Ovary (tissue), 9 donors: ENCODE results near the gene MMS19. TPM values are rescaled to one million over a fixed set of nuclear protein-coding genes. Genes with fewer than 3 reads are reported as not detected.

Experiments
- DNase-seq, 5 donors: peaks; one replicate each; pipeline ENCODE4 v3.0.0-alpha.2; 2019 to 2020
- H3K27ac ChIP-seq, 2 donors: fragments of 200-600 bp; one replicate each; pipeline versions ENCODE4 v1.5.1 to v1.8.0; 2019 to 2022
- H3K27me3 ChIP-seq: fragments of 200-600 bp; one replicate; pipeline ENCODE4 v1.8.0; 2022
- H3K36me3 ChIP-seq: fragments of 200-600 bp; sonication (generic); one replicate; pipeline ENCODE4 v1.5.1; 2019
- H3K4me1 ChIP-seq: one replicate; pipeline ENCODE4 v1.8.1; 2013; ENCODE audit warnings: mild to moderate bottlenecking, moderate library complexity; ENCODE audit not compliant: insufficient read depth
- H3K4me3 ChIP-seq: fragments of 200-600 bp; sonication (generic); one replicate; pipeline ENCODE4 v1.5.1; 2017
- H3K9me3 ChIP-seq, 2 donors: fragments of 200-600 bp in 1 of 2; sonication (generic) in 1 of 2; one replicate each; pipeline versions ENCODE4 v1.5.1 to v1.8.1; 2013 to 2019; ENCODE audit warnings: mild to moderate bottlenecking in 1 of 2, moderate library complexity in 1 of 2
- CTCF ChIP-seq, 3 donors: fragments of 450-650 bp in 2 of 3; fragments of 200-600 bp in 1 of 3; IDR thresholded peaks; one replicate each; pipeline versions ENCODE4 v1.5.1 to v1.8.0; 2016 to 2022; ENCODE audit warnings: antibody characterized with exemption in 3 of 3, mild to moderate bottlenecking in 1 of 3
- EP300 ChIP-seq: sonication (generic); formaldehyde crosslinking; IDR thresholded peaks from one replicate; pipeline ENCODE4 v1.6.1; 2017; ENCODE audit warnings: antibody characterized with exemption
- POLR2A ChIP-seq: fragments of 450-650 bp; IDR thresholded peaks from one replicate; pipeline ENCODE4 v1.6.1; 2017; ENCODE audit warnings: antibody characterized with exemption, mild to moderate bottlenecking, moderate library complexity
- WGBS, 3 donors: extraction: QIAGEN DNeasy Blood & Tissue Kit in 1 of 3; methylation state at CpG; one replicate each; pipeline versions ENCODE4 v1.1.5 to v1.1.7; 2013 to 2017; 5-methylcytosine and 5-hydroxymethylcytosine counted together
- intact Hi-C, 4 donors: fragments of 100-400 bp; cut with DNase I; formaldehyde crosslinking; loops; one replicate each; pipeline versions ENCODE4 v1.11.0 to v1.15.1; 2022 to 2023
- polyA plus RNA-seq, 2 donors: library from polyadenylated mRNA; stranded (reverse); fragments of 200-250 nt in 1 of 2; fragments of 350-450 nt in 1 of 2; fragmentation: Illumina TruSeq in 1 of 2; extraction: RNeasy Lipid Tissue Mini Kit (QIAGEN cat#74804) in 1 of 2; gene quantifications; one replicate each; pipeline ENCODE4 v1.2.3, GENCODE V29; 2013 to 2014
- total RNA-seq, 7 donors: library from RNA; depleted of rRNA in 2 of 7; stranded (reverse); fragments of >200 nt in 2 of 7; fragmentation: NEBNext Ultra II Directional in 3 of 7; extraction: Animal tissue kit (Norgen Biotek cat#: 25700) in 3 of 7; gene quantifications; one replicate each; pipeline versions ENCODE4 v1.1.0 to v1.2.4, GENCODE V29; 2016 to 2023
- donor health status: DM: no; HTN: no; CAD: no; lungs with moderate emphysema.
- donor health status: DM: no; HTN: no; CAD: no.
- donor health status: Bipolar disorder and iron deficiency.
- donor health status: DM: yes; HTN: yes; CAD: no.
- donor health status: DM: no; HTN: no; CAD: no.
- donor health status: DM: yes; HTN: yes; CAD: no.

MMS19 gene
- total and polyA plus RNA-seq, 9 donors: 45.3 to 63.6 (median 56.4) TPM

- Histone ChIP-seq H3K36me3 (no peaks in the 10 kb centered on the region), H3K4me3 (no peak overlapping the region), H3K4me1 (no peaks in the 10 kb centered on the region), H3K27ac (no peak overlapping the region), H3K27me3 (no peaks in the 10 kb centered on the region), H3K9me3 (no peaks in the 10 kb centered on the region)
- TF ChIP-seq CTCF (IDR thresholded peaks at IDR 0.05) (no peak), EP300 (no peak), POLR2A (no peak)
- DNase-seq: no peak
- WGBS, 3 donors: 8 to 20% (median 11%) methylated on average over 1 of the region's 1 CpG
- intact Hi-C loops: no loop called here
Measured at GRCh38 chr10:97508342-97508741, 10.1 kb upstream of the MMS19 start.

DNA sequence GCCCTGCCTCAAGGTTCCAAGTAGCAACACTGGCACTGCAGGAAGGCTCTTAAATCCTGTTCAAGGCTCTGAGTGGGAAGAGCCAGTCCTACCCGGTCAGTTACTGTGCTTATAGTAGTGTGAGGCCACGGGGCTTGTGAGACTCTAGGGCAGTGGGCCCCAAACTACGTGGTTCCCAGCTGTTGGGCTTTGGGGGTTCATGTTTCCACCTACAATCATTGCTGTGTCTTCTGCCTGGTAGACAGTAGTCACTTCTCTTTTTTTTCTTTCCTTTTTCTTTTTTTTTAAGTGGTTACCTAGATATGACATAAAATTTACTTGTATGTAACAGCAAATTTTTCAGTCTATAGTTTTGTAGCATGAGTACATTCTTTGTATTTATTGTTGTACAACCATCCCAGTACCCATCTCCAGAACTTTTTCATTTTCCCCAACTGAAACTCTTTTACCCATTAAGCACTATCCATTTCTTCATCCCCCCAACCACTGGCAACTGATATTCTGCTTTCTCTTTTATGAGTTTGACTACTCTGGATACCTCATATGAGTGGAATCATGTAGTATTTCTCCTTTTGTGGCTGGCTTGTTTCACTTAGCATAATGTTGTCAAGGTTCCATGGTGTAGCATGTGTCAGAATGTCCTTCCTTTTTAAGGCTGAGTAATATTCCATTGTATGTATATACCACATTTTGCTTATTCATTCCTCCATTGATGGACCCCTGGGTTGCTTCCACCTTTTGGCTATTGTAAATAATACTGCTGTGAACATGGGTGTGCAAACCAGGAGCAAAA lies 8.2 kb upstream of the MMS19 start:
- no peaks in the 10 kb centered on the region for H3K27me3 ChIP-seq
- no peak overlapping the region for H3K27ac ChIP-seq
- intact Hi-C loops: no loop called here
- WGBS, 3 donors: 80 to 91% (median 86%) methylated on average over 3 of the region's 3 CpGs
- no peaks in the 10 kb centered on the region for H3K4me1 ChIP-seq
- TF ChIP-seq CTCF (IDR thresholded peaks at IDR 0.05): no peak
- no peak for TF ChIP-seq EP300
- TF ChIP-seq POLR2A: no peak
- no peaks in the 10 kb centered on the region for H3K36me3 ChIP-seq
- no peak overlapping the region for H3K4me3 ChIP-seq
- no peak for DNase-seq
- H3K9me3 ChIP-seq: no peaks in the 10 kb centered on the region

DNA sequence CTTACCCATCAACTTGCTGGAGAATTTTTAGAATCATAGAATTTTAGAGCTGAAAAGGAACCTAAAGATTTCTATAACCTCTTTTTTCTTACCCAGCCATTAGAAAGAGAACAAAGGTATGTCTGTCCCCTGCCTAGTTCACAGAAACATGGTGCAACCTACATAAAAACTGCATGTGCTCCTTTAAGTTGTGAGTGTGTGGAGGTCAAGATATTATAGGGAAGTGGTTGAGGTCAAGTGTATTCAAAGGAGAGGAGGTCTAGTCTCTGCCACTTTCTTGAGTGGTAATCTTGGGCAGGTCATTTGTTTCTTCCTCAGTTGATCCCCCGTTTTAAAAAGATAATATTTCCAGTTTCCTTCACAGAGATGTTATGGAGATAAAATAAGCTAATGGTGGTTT lies 6.9 kb upstream of the MMS19 start:
- H3K9me3 ChIP-seq: no peaks in the 10 kb centered on the region
- TF ChIP-seq EP300: no peak
- TF ChIP-seq POLR2A: no peak
- H3K4me3 ChIP-seq: no peak overlapping the region
- intact Hi-C loops: no loop called here
- H3K36me3 ChIP-seq: no peaks in the 10 kb centered on the region
- no peaks in the 10 kb centered on the region for H3K4me1 ChIP-seq
- 79 to 90% (median 87%) methylated on average over 1 of the region's 1 CpG for WGBS, 3 donors
- DNase-seq: no peak
- H3K27me3 ChIP-seq: no peaks in the 10 kb centered on the region
- H3K27ac ChIP-seq: no peak overlapping the region

DNA sequence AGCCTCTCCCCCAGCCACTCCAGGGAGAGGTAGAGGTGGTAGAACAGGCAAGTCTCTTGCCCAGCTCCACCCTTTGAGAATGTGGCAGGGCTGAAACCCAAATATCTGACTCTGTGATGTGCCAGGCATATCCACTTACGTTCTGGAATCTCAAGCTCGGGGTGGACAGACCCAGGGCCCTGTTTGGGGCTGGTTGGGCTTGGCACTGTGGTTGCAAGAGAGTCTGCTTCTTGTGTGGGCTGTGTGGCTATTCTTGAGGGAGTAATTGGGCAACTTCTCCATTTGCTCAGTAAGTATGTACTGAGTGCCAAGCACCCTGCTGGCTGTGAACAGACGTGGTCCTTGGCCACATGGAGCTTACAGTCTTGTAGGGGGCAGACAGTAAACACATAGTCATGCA lies 5.2 kb upstream of the MMS19 start:
- H3K36me3 ChIP-seq: no peaks in the 10 kb centered on the region
- intact Hi-C loops: loop anchor here in 1 of 4 donors (5.0 kb wide), 1 partner anchor 39 kb away; no protein-coding TSS in a partner anchor
- no peak for DNase-seq
- H3K4me1 ChIP-seq: no peaks in the 10 kb centered on the region
- 84 to 87% (median 86%) methylated on average over 3 of the region's 3 CpGs for WGBS, 3 donors
- TF ChIP-seq CTCF (IDR thresholded peaks at IDR 0.05) (no peak), EP300 (no peak), POLR2A (no peak)
- no peak overlapping the region for H3K4me3 ChIP-seq
- no peaks in the 10 kb centered on the region for H3K9me3 ChIP-seq
- H3K27me3 ChIP-seq: no peaks in the 10 kb centered on the region
- H3K27ac ChIP-seq: no peak overlapping the region

DNA sequence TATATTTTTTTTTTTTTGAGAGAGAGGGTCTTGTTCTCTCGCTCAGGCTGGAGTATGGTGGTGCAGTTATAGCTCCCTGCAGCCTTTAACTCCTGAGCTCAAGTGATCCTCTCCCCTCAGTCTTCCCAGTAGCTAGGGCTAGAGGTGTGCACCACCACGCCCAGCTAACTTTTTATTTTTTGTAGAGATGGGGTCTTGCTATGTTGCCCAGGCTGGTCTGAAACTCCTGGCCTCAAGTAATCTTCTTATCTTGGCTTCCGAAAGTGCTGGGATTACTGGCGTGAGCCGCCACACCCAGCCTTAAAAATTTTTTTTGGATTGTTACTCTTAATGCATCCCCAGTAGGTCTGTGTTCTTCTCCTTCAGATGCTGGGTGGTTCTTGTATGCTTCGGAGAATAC lies 4.7 kb upstream of the MMS19 start:
- Histone ChIP-seq H3K9me3 (no peaks in the 10 kb centered on the region), H3K4me1 (no peaks in the 10 kb centered on the region), H3K27ac (no peak overlapping the region), H3K36me3 (no peaks in the 10 kb centered on the region), H3K4me3 (no peak overlapping the region), H3K27me3 (no peaks in the 10 kb centered on the region)
- intact Hi-C loops: loop anchor here in 1 of 4 donors (5.0 kb wide), 1 partner anchor 39 kb away; no protein-coding TSS in a partner anchor
- TF ChIP-seq POLR2A (no peak), CTCF (IDR thresholded peaks at IDR 0.05) (no peak), EP300 (no peak)
- WGBS, 3 donors: 96 to 97% (median 96%) methylated on average over 6 of the region's 6 CpGs
- DNase-seq: no peak
